T follicular helper cell (primary cell): ENCODE measurements around the gene HRAS.

Source experiments
- DNase-seq: peaks from one replicate; pipeline ENCODE4 v3.0.0-alpha.2; 2020; ENCODE audit warnings: low read depth

Gene HRAS

GRCh38 chr11:553083-553987 lies 18.0 kb upstream of the HRAS start:
- DNase-seq, result no peak

GRCh38 chr11:551596-551995 lies 16.2 kb upstream of the HRAS start:
- DNase-seq, result no peak

- DNase-seq, result no peak
These were observed 15.8 kb upstream of the HRAS start for GRCh38 chr11:551131-551530.

GRCh38 chr11:550746-551085 lies 15.3 kb upstream of the HRAS start:
- DNase-seq, result no peak

GRCh38 chr11:550021-550745 lies 14.8 kb upstream of the HRAS start:
- no peak for DNase-seq

- DNase-seq, result no peak
These were observed 13.6 kb upstream of the HRAS start for GRCh38 chr11:548700-549603.

GRCh38 chr11:545171-545570 lies 9.8 kb upstream of the HRAS start:
- no peak for DNase-seq

GRCh38 chr11:544817-545166 lies 9.4 kb upstream of the HRAS start:
- DNase-seq, result no peak

- DNase-seq, result no peak
These were observed 6.1 kb upstream of the HRAS start for GRCh38 chr11:541433-541885.

GRCh38 chr11:540583-541432 lies 5.4 kb upstream of the HRAS start:
- no peak for DNase-seq

GRCh38 chr11:539971-540481 lies 4.7 kb upstream of the HRAS start:
- no peak for DNase-seq

- no peak for DNase-seq
These were observed 3.2 kb upstream of the HRAS start for GRCh38 chr11:538431-539051.

- DNase-seq, result no peak
These were observed 2.5 kb upstream of the HRAS start for GRCh38 chr11:537622-538430.

GRCh38 chr11:536841-537621 lies 1.7 kb upstream of the HRAS start, which contains the start of gene LRRC56:
LRRC56 (plus strand) TSS chr11:537527; CDS start chr11:540685, 3,158 bp downstream.
- DNase-seq, result peak; percentile 88

GRCh38 chr11:535210-535518 lies 212 bp downstream of the HRAS start:
- DNase-seq, result no peak

GRCh38 chr11:534396-535209 lies 773 bp downstream of the HRAS start:
- DNase-seq, result no peak

GRCh38 chr11:533586-534395 lies 1.6 kb downstream of the HRAS start:
- DNase-seq, result no peak
